Epithelial cell of proximal tubule (primary cell): Measurements from ENCODE around the gene ABTB2. TPM values are rescaled to one million over a fixed set of nuclear protein-coding genes. Genes with fewer than 3 reads are reported as not detected.

Experiments used
- DNase-seq: peaks from one replicate; pipeline ENCODE4 v3.0.0-alpha.2; 2011; ENCODE audit warnings: low read depth
- H3K4me3 ChIP-seq: 2 replicates; pipeline ENCODE4 v1.5.1; 2011; ENCODE audit warnings: low read depth, mild to moderate bottlenecking, low read length
- total RNA-seq: library from RNA; depleted of rRNA; stranded (reverse); fragments of >200 nt; gene quantifications from 2 replicates; pipeline ENCODE4 v1.2.3, GENCODE V29; 2015
- TF ChIP-seq, protein P1 (sequence below): conservative IDR thresholded peaks from 2 replicates; pipeline ENCODE4 v1.5.1; 2012; ENCODE audit warnings: low read depth, mild to moderate bottlenecking, low read length

Gene ABTB2
- total RNA-seq, 1 donor from 2014 or later, result 17.6 TPM

DNA sequence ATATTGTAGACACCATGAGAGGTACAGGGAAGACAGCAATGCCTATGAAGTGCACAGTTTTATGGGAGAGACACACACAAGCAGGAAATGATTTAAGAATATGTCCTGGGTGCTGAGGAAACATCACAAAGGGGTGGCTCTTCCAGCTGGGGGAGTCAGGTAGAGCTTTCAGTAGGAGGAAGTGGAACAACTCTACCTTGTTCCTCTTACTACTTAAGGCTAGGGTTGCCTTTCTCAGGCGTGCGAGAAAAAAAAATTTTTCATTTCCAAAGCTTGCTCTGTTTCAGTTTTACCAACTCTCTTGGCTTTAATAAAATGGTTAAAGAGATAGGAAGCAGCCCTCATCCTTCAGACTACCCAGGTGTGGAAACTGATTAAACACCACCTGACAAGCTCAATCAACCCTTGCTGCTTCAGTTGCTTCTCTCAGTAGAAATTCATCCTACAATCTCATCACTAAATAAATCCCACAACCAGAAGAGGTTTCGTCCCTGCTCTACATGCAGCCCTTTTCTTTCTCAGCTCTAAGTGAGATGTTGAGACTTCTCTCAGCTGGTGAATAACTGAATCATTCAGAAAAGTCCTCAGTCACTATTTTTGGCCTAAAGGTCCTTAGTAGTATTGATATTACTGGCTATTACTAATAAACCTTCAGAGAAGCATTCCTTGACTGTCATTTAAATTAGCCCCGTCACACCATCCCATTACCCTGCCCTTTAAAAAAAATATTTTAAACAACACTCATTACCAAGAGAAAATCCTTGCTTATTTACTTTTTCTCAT, 5.9 kb downstream of the ABTB2 start:
- TF ChIP-seq, protein P1, sequence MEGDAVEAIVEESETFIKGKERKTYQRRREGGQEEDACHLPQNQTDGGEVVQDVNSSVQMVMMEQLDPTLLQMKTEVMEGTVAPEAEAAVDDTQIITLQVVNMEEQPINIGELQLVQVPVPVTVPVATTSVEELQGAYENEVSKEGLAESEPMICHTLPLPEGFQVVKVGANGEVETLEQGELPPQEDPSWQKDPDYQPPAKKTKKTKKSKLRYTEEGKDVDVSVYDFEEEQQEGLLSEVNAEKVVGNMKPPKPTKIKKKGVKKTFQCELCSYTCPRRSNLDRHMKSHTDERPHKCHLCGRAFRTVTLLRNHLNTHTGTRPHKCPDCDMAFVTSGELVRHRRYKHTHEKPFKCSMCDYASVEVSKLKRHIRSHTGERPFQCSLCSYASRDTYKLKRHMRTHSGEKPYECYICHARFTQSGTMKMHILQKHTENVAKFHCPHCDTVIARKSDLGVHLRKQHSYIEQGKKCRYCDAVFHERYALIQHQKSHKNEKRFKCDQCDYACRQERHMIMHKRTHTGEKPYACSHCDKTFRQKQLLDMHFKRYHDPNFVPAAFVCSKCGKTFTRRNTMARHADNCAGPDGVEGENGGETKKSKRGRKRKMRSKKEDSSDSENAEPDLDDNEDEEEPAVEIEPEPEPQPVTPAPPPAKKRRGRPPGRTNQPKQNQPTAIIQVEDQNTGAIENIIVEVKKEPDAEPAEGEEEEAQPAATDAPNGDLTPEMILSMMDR, result no peak
- no peak for DNase-seq

DNA sequence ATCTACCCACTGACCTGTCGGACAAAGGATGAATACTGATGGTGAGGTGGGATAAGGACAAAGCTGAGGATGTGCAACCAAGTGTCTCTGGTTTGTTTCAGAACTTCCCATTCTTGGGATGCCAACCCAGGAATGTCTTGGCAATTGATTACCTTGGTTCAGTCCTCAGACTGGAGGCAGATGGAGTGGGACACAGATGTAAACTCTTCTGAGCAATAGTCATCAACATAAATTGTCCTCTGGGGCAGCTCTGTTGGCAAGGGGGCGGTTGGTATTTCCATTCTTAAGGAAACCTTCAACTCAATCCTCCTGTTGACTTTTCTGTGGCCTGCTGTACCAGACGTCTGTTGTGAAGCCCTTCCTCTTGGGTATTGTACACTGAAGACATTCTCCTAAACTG, 6.8 kb downstream of the ABTB2 start:
- DNase-seq, result no peak
- TF ChIP-seq, protein P1, result no peak
- H3K4me3 ChIP-seq, result no peak overlapping the region

More for the DNA sequence above, 5.9 kb downstream of the ABTB2 start:
- H3K4me3 ChIP-seq, result no peak overlapping the region

DNA sequence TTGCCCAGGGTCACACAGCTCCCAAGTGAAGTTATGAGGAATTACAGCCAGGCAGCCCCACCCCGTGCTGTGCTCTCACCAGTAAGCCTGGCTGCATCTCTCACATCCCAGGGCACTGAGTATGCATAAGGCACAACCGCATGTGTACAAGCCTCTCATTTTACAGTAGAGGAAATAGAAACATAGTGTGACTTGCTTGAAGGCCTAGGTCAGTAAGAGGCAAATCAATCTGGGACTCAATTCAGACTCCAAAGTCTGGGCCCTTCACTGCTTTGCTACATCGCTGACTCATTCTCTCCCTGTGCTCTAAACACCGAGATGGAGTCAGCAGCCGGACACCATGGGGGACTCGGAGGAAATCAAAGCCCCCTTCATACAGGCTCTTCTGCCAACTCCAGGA, 7.9 kb downstream of the ABTB2 start:
- no peak for DNase-seq
- no peak overlapping the region for H3K4me3 ChIP-seq
- TF ChIP-seq, protein P1, result no peak

DNA sequence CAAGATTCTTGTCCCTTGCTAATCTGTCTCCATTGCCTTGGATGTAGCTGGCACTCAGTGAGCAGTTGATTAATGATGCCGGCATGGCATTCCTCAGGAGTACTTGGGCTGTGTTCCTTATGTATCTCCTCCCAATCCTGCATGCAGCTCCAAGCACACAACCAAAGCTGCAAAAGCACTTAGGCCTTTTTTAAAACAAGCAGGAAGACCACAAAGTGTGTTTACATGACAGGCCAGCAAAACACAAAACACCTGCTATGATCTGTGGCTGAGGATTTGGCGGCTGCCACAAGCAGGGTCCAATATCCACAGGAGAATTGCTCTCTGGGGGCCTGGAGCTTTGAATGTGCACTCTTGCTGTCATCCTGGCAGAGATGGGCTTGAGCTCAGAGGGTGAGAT, 8.9 kb downstream of the ABTB2 start:
- no peak for DNase-seq
- H3K4me3 ChIP-seq, result no peak overlapping the region
- TF ChIP-seq, protein P1, result no peak

DNA sequence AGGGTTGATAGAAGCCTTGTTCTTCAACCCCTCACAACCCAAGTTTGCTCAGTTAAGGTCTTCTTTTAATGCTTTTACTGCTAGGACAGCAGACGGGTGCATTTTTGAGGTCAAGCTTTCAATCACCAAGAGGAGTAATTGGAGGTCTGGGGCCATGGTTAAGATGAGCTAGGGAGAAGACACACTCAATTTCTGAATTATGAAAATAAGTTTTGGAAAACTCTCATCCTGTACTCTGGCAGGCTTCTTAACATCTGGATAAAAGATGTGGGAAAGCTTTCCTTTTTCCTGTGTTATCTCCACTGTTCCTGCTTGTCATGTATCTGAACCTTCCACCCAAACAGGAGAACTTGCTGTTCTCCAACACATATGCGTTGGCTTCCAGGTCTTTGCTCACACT, 9.7 kb downstream of the ABTB2 start:
- no peak for DNase-seq
- TF ChIP-seq, protein P1, result no peak
- H3K4me3 ChIP-seq, result no peak overlapping the region

DNA sequence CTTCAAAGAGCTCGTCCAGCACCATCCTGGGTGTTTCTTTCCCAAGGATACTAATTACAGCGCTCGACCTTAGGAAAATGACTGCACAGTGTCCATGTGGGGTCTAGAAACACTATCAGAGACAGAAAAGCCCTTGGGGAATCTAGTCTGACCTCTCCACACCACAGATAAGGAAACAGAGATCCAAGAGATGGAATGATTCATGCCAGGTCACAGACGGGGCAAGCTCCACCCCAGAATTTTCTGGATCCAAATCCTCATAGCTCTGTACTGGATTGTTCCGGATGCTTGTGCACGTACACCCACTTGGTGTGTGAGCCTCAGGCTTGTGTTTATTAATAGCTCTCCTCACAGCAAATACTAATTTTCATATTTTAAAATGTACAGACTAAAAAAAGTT, 11.3 kb downstream of the ABTB2 start:
- TF ChIP-seq, protein P1, result no peak
- DNase-seq, result no peak
- H3K4me3 ChIP-seq, result no peak overlapping the region

DNA sequence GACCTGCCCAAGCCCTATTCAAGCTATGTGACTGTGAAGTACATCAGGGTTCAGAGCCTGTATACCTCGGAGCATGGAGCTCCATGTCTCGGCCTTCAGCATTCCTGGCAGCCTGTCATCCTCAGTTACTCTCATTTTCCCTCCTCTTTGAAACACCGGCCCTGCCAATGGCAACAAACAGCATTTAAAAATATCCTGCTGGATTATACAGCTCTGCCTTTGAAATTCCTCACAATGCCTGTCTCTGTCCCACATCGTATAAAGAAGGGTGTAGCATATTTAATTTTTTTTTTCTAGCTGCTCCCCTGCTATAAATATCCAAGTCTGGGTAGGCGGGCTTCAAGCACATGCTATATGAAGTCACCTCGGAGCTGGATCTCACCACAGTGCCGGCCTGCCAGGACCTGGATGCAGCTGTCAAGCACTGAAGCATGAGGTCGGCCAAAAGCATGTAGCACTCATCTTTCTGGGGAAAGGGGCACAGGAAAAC, 11.8 kb downstream of the ABTB2 start:
- TF ChIP-seq, protein P1, result no peak
- DNase-seq, result no peak
- H3K4me3 ChIP-seq, result no peak overlapping the region
